Caco-2 (cell line): ENCODE measurements around the gene ARAP3. TPM values are rescaled to one million over a fixed set of nuclear protein-coding genes. Genes with fewer than 3 reads are reported as not detected.

ENCODE experiments used
- BruUV-seq: library from RNA; stranded (reverse); fragments of 400-500 nt; replicated peaks from 2 replicates; lab custom pipeline; 2021; lab: Mats Ljungman, UMichigan
- CTCF ChIA-PET: fragments of 300-600 bp; sonication (Branson Sonifier 250); formaldehyde crosslinking; loops from one replicate; lab custom pipeline; 2022; ENCODE audit warnings: antibody characterized with exemption; lab: Charles Lee
- POLR2A ChIA-PET: fragments of 300-600 bp; sonication (Branson Sonifier 250); formaldehyde crosslinking; loops from one replicate; lab custom pipeline; 2022; ENCODE audit warnings: antibody characterized with exemption; lab: Charles Lee
- DNase-seq, 2 experiments: peaks; one replicate each; pipeline versions ENCODE4 v3.0.0 to v3.0.0-alpha.2; 2020 to 2022
- H3K27me3 ChIP-seq: replicated peaks from 2 replicates; pipeline ENCODE4 v1.6.0; 2011; ENCODE audit warnings: low read length; ENCODE audit not compliant: control insufficient read depth, insufficient read depth
- H3K36me3 ChIP-seq: 2 replicates; pipeline ENCODE4 v1.5.1; 2011; ENCODE audit warnings: low read length; ENCODE audit not compliant: control insufficient read depth, insufficient read depth
- H3K4me1 ChIP-seq: fragments of 250-450 bp; sonication (Bioruptor Pico); 2 replicates; pipeline ENCODE4 v1.5.1; 2020; ENCODE audit warnings: mild to moderate bottlenecking
- H3K4me3 ChIP-seq: 2 replicates; pipeline ENCODE4 v1.5.1; 2011; ENCODE audit warnings: low read depth, mild to moderate bottlenecking, control low read depth, low read length
- H3K9me3 ChIP-seq: fragments of 250-450 bp; sonication (Bioruptor Pico); 2 replicates; pipeline ENCODE4 v1.5.1; 2020; ENCODE audit warnings: mild to moderate bottlenecking, moderate library complexity
- H3K27ac Mint-ChIP-seq: one replicate; pipeline ENCODE4 v1.8.0; 2022; ENCODE audit warnings: mixed read lengths; ENCODE audit not compliant: unreplicated experiment
- H3K27me3 Mint-ChIP-seq: one replicate; pipeline ENCODE4 v1.8.0; 2022; ENCODE audit warnings: mixed read lengths; ENCODE audit not compliant: insufficient read depth, unreplicated experiment
- H3K36me3 Mint-ChIP-seq: one replicate; pipeline ENCODE4 v1.8.0; 2022; ENCODE audit warnings: mild to moderate bottlenecking, mixed read lengths; ENCODE audit not compliant: insufficient read depth, unreplicated experiment
- H3K4me1 Mint-ChIP-seq: one replicate; pipeline ENCODE4 v1.8.0; 2022; ENCODE audit warnings: low read depth, mixed read lengths; ENCODE audit not compliant: unreplicated experiment
- H3K4me3 Mint-ChIP-seq: one replicate; pipeline ENCODE4 v1.8.0; 2022; ENCODE audit warnings: mild to moderate bottlenecking, moderate library complexity, mixed read lengths; ENCODE audit not compliant: unreplicated experiment
- H3K9me3 Mint-ChIP-seq: one replicate; pipeline ENCODE4 v1.8.0; 2022; ENCODE audit warnings: mixed read lengths; ENCODE audit not compliant: unreplicated experiment
- CTCF ChIP-seq, 2 experiments: fragments of 200-600 bp in 1 of 2; IDR thresholded peaks; 1 replicate in 1 of 2; 2 replicates in 1 of 2; pipeline versions ENCODE4 v1.5.1 to v1.8.0; 2011 to 2022; ENCODE audit warnings: antibody characterized with exemption in 1 of 2, control low read depth in 1 of 2, inconsistent platforms in 1 of 2, low read depth in 1 of 2, low read length in 1 of 2, mild to moderate bottlenecking in 1 of 2, moderate library complexity in 1 of 2; ENCODE audit not compliant: insufficient read depth in 1 of 2, severe bottlenecking in 1 of 2, unreplicated experiment in 1 of 2
- intact Hi-C: fragments of 100-400 bp; cut with micrococcal nuclease; formaldehyde crosslinking; loops from one replicate; pipeline ENCODE4 v1.10.0; 2022; ENCODE audit not compliant: unreplicated experiment
- total RNA-seq: library from RNA; stranded (reverse); gene quantifications from 2 replicates; pipeline ENCODE4 v1.2.3, GENCODE V29; 2022

The ARAP3 gene
- total RNA-seq, 1 experiment from 2014 or later, result 6.3 TPM

- H3K4me1 Mint-ChIP-seq, result no peaks in the 10 kb centered on the region
- no peak overlapping the region for H3K4me3 ChIP-seq
- no peaks in the 10 kb centered on the region for H3K36me3 ChIP-seq
- CTCF ChIA-PET, result no interaction called here
- BruUV-seq, result no TSS peak
- no peak for DNase-seq
- no peaks in the 10 kb centered on the region for H3K4me1 ChIP-seq
- no peak for TF ChIP-seq CTCF (IDR thresholded peaks at IDR 0.05; ENCODE audit: insufficient read depth in 1 of 2, low read depth in 1 of 2, low read length in 1 of 2, severe bottlenecking in 1 of 2, unreplicated experiment in 1 of 2)
- intact Hi-C loops, result no loop called here
- H3K27me3 Mint-ChIP-seq, result peaks cover 1% of the 10 kb centered on the region
- no peak overlapping the region for H3K4me3 Mint-ChIP-seq
- no peak overlapping the region for H3K27ac Mint-ChIP-seq
- H3K9me3 ChIP-seq, result no peaks in the 10 kb centered on the region
- no peaks in the 10 kb centered on the region for H3K9me3 Mint-ChIP-seq
- H3K36me3 Mint-ChIP-seq, result no peaks in the 10 kb centered on the region
- H3K27me3 ChIP-seq, result no peaks in the 10 kb centered on the region
- POLR2A ChIA-PET, result no interaction called here
Measured at GRCh38 chr5:141662028-141662427, 20.0 kb downstream of the ARAP3 start.

GRCh38 chr5:141657937-141658545, 24.0 kb downstream of the ARAP3 start:
- H3K4me1 Mint-ChIP-seq, result no peaks in the 10 kb centered on the region
- peaks cover 3% of the 10 kb centered on the region for H3K27me3 Mint-ChIP-seq
- POLR2A ChIA-PET, result no interaction called here
- CTCF ChIA-PET, result interaction anchor here (1.1 kb wide), 1 partner anchor 66 kb away, joined by 3 read pairs; no protein-coding TSS in a partner anchor
- Histone ChIP-seq H3K9me3 (no peaks in the 10 kb centered on the region), H3K36me3 (no peaks in the 10 kb centered on the region; the same call in 1 of the 2 replicates), H3K4me1 (no peaks in the 10 kb centered on the region), H3K4me3 (no peak overlapping the region), H3K27me3 (no peaks in the 10 kb centered on the region)
- DNase-seq, result no peak
- no peaks in the 10 kb centered on the region for H3K9me3 Mint-ChIP-seq
- no peak for TF ChIP-seq CTCF (IDR thresholded peaks at IDR 0.05; ENCODE audit: insufficient read depth in 1 of 2, low read depth in 1 of 2, low read length in 1 of 2, severe bottlenecking in 1 of 2, unreplicated experiment in 1 of 2)
- H3K36me3 Mint-ChIP-seq, result no peaks in the 10 kb centered on the region
- no TSS peak for BruUV-seq
- no peak overlapping the region for H3K27ac Mint-ChIP-seq
- no peak overlapping the region for H3K4me3 Mint-ChIP-seq
- intact Hi-C loops, result no loop called here

GRCh38 chr5:141657404-141657803, 24.6 kb downstream of the ARAP3 start:
- H3K9me3 ChIP-seq, result no peaks in the 10 kb centered on the region
- POLR2A ChIA-PET, result no interaction called here
- no peaks in the 10 kb centered on the region; the same call in 1 of the 2 replicates for H3K36me3 ChIP-seq
- H3K4me1 ChIP-seq, result no peaks in the 10 kb centered on the region
- Mint-ChIP-seq H3K4me1 (peaks cover 5% of the 10 kb centered on the region), H3K36me3 (no peaks in the 10 kb centered on the region), H3K4me3 (no peak overlapping the region), H3K9me3 (no peaks in the 10 kb centered on the region), H3K27ac (no peak overlapping the region), H3K27me3 (peaks cover 3% of the 10 kb centered on the region)
- TF ChIP-seq CTCF (IDR thresholded peaks at IDR 0.05; ENCODE audit: insufficient read depth in 1 of 2, low read depth in 1 of 2, low read length in 1 of 2, severe bottlenecking in 1 of 2, unreplicated experiment in 1 of 2), result no peak
- DNase-seq, result no peak
- BruUV-seq, result no TSS peak
- CTCF ChIA-PET, result no interaction called here
- no peak overlapping the region for H3K4me3 ChIP-seq
- intact Hi-C loops, result no loop called here
- no peaks in the 10 kb centered on the region for H3K27me3 ChIP-seq
